CD8-positive, alpha-beta memory T cell (primary cell): ENCODE results near the gene SLC25A51. TPM values are rescaled to one million over a fixed set of nuclear protein-coding genes. Genes with fewer than 3 reads are reported as not detected.

ENCODE experiments used
- CTCF ChIA-PET: fragments of 350-600 bp; sonication (Branson Sonifier 250); formaldehyde crosslinking; loops from one replicate; lab custom pipeline; 2021; ENCODE audit warnings: antibody characterized with exemption; lab: Charles Lee
- POLR2A ChIA-PET: fragments of 350-600 bp; sonication (Branson Sonifier 250); formaldehyde crosslinking; loops from one replicate; lab custom pipeline; 2021; ENCODE audit warnings: antibody characterized with exemption; lab: Charles Lee
- DNase-seq, 5 donors: peaks; one replicate each; pipeline versions ENCODE4 v3.0.0 to v3.0.0-alpha.2; 2020 to 2022; ENCODE audit warnings: mixed read lengths in 1 of 5
- H3K27ac ChIP-seq: one replicate; pipeline ENCODE4 v1.7.0; 2013; ENCODE audit warnings: low read depth, mild to moderate bottlenecking, low read length, moderate library complexity
- H3K27me3 ChIP-seq: 2 replicates; pipeline ENCODE4 v1.7.0; 2013; ENCODE audit warnings: low read length, mild to moderate bottlenecking; ENCODE audit not compliant: insufficient read depth, poor library complexity, severe bottlenecking
- H3K36me3 ChIP-seq: 2 replicates; pipeline ENCODE4 v1.7.0; 2013; ENCODE audit warnings: mild to moderate bottlenecking, low read length, moderate library complexity; ENCODE audit not compliant: insufficient read depth
- H3K4me1 ChIP-seq: 2 replicates; pipeline ENCODE4 v1.7.0; 2013; ENCODE audit warnings: mild to moderate bottlenecking, low read length, moderate library complexity; ENCODE audit not compliant: insufficient read depth
- H3K4me3 ChIP-seq: 2 replicates; pipeline ENCODE4 v1.7.0; 2013; ENCODE audit warnings: mild to moderate bottlenecking, low read length
- H3K9me3 ChIP-seq: 2 replicates; pipeline ENCODE4 v1.7.0; 2013; ENCODE audit warnings: mild to moderate bottlenecking, low read length
- H3K27ac Mint-ChIP-seq, 8 donors: one replicate each; pipeline ENCODE4 v1.8.0; 2020 to 2021; ENCODE audit warnings: mixed read lengths in 8 of 8, mild to moderate bottlenecking in 6 of 8, inconsistent platforms in 3 of 8, moderate library complexity in 3 of 8
- H3K27me3 Mint-ChIP-seq, 2 donors: one replicate each; pipeline ENCODE4 v1.8.0; 2020 to 2021; ENCODE audit warnings: mixed read lengths in 2 of 2, mild to moderate bottlenecking in 1 of 2, moderate library complexity in 1 of 2
- H3K36me3 Mint-ChIP-seq, 3 donors: one replicate each; pipeline ENCODE4 v1.8.0; 2020 to 2021; ENCODE audit warnings: mixed read lengths in 3 of 3, inconsistent platforms in 1 of 3, mild to moderate bottlenecking in 1 of 3
- H3K4me1 Mint-ChIP-seq, 3 donors: one replicate each; pipeline ENCODE4 v1.8.0; 2020 to 2021; ENCODE audit warnings: mixed read lengths in 3 of 3, inconsistent platforms in 1 of 3, mild to moderate bottlenecking in 1 of 3
- H3K4me3 Mint-ChIP-seq, 7 donors: one replicate each; pipeline ENCODE4 v1.8.0; 2020 to 2021; ENCODE audit warnings: mixed read lengths in 7 of 7, mild to moderate bottlenecking in 6 of 7, moderate library complexity in 4 of 7, inconsistent platforms in 2 of 7
- H3K9me3 Mint-ChIP-seq, 5 donors: one replicate each; pipeline ENCODE4 v1.8.0; 2020 to 2022; ENCODE audit warnings: mixed read lengths in 5 of 5, mild to moderate bottlenecking in 3 of 5, moderate library complexity in 2 of 5, inconsistent platforms in 1 of 5
- polyA plus RNA-seq: library from polyadenylated mRNA; unstranded; fragments of 300-500 nt; fragmentation: Illumina TruSeq; gene quantifications from one replicate; pipeline ENCODE4 v1.2.3, GENCODE V29; 2021
- total RNA-seq, 2 experiments: library from RNA; stranded (reverse); gene quantifications; one replicate each; pipeline ENCODE4 v1.2.3, GENCODE V29; 2021

Gene SLC25A51
- total and polyA plus RNA-seq, 3 experiments from 2014 or later, result 12.9 to 39.8 (median 38.5) TPM

GRCh38 chr9:37856551-37856950 is 47.4 kb downstream of the SLC25A51 start:
- Mint-ChIP-seq H3K36me3 (peaks cover 0 to 52% (median 13%) of the 10 kb centered on the region in 3 donors), H3K27ac (no peak overlapping the region), H3K4me3 (no peak overlapping the region), H3K27me3 (no peaks in the 10 kb centered on the region), H3K9me3 (no peaks in the 10 kb centered on the region), H3K4me1 (no peaks in the 10 kb centered on the region)
- Histone ChIP-seq H3K27ac (no peak overlapping the region), H3K27me3 (no peaks in the 10 kb centered on the region), H3K9me3 (no peaks in the 10 kb centered on the region), H3K36me3 (peaks cover 7% of the 10 kb centered on the region), H3K4me1 (no peaks in the 10 kb centered on the region), H3K4me3 (no peak overlapping the region)
- CTCF ChIA-PET, result no interaction called here
- POLR2A ChIA-PET, result no interaction called here
- no peak for DNase-seq

GRCh38 chr9:37852222-37852621 is 51.7 kb downstream of the SLC25A51 start:
- H3K4me1 Mint-ChIP-seq, result no peaks in the 10 kb centered on the region
- Histone ChIP-seq H3K36me3 (no peaks in the 10 kb centered on the region), H3K27ac (no peak overlapping the region), H3K27me3 (no peaks in the 10 kb centered on the region), H3K4me3 (no peak overlapping the region), H3K4me1 (no peaks in the 10 kb centered on the region), H3K9me3 (no peaks in the 10 kb centered on the region)
- DNase-seq, result no peak
- H3K36me3 Mint-ChIP-seq, result peaks cover 0 to 33% (median 9%) of the 10 kb centered on the region in 3 donors
- no peaks in the 10 kb centered on the region for H3K27me3 Mint-ChIP-seq
- H3K9me3 Mint-ChIP-seq, result no peaks in the 10 kb centered on the region
- CTCF ChIA-PET, result no interaction called here
- POLR2A ChIA-PET, result no interaction called here
- H3K27ac Mint-ChIP-seq, result no peak overlapping the region
- H3K4me3 Mint-ChIP-seq, result no peak overlapping the region

- Mint-ChIP-seq H3K4me3 (no peak overlapping the region), H3K4me1 (peaks cover 3 to 15% (median 5%) of the 10 kb centered on the region in 3 donors), H3K36me3 (peaks cover 0 to 42% (median 3%) of the 10 kb centered on the region in 3 donors), H3K27me3 (no peaks in the 10 kb centered on the region), H3K27ac (no peak overlapping the region), H3K9me3 (no peaks in the 10 kb centered on the region)
- peak overlapping the region; percentile 48 for H3K27ac ChIP-seq
- no peaks in the 10 kb centered on the region for H3K27me3 ChIP-seq
- CTCF ChIA-PET, result no interaction called here
- no peaks in the 10 kb centered on the region for H3K9me3 ChIP-seq
- no peaks in the 10 kb centered on the region for H3K4me1 ChIP-seq
- H3K36me3 ChIP-seq, result no peaks in the 10 kb centered on the region
- no peak overlapping the region for H3K4me3 ChIP-seq
- POLR2A ChIA-PET, result no interaction called here
- no peak for DNase-seq
Observed at GRCh38 chr9:37840560-37841194, 63.2 kb downstream of the SLC25A51 start.

DNA sequence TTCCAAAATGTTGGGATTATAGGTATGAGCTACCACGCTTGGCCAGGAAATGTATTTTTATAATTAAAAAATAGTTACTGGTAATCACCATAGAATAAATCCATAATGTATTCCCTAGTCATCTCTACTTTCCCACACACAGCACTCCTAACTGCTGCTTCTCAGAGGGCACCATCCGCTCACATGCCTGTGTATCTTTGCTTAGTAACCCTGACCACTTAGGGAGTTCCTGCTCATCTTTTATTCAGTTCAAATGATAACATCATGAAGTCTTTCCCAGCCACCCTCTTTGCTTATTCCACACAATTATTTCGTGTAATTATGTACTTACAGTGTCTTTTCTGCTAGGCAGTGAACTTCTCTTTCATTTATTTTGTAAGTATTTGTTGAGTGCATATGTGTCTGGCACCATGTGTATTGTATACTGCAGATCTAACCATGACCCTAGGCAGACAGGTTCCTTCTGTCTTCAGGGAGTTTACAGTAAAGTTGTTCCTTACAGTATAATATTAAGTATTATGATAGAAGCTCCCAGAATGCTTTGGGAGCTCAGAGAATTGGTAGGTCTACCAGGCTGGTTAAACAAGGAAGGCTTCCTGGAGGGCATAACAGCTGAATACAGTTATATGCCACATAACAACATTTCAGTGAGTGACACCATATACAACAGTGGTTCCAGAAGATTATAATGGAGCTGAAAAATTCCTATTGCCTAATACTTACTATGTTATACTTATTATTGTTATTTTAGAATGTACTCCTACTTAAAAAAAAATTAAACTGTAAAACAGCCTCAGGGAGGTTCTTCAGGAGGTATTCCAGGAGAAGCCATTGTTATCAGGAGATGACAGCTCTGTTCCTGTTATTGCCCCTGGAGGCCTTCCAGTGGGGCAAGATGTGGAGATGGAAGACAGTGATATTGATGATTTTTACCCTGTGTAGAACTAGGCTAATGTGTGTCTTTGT is 64.1 kb downstream of the SLC25A51 start:
- no peaks in the 10 kb centered on the region for H3K27me3 ChIP-seq
- H3K27me3 Mint-ChIP-seq, result no peaks in the 10 kb centered on the region
- ChIA-PET POLR2A (no interaction called here), CTCF (interaction anchor here (1.3 kb wide), 1 partner anchor 32 kb away, joined by 3 read pairs; no protein-coding TSS in a partner anchor)
- no peak overlapping the region for H3K4me3 ChIP-seq
- peaks cover 3 to 15% (median 5%) of the 10 kb centered on the region in 3 donors for H3K4me1 Mint-ChIP-seq
- peak overlapping the region in 1 of 8 donors; percentile 44 for H3K27ac Mint-ChIP-seq
- no peaks in the 10 kb centered on the region for H3K4me1 ChIP-seq
- H3K9me3 Mint-ChIP-seq, result no peaks in the 10 kb centered on the region
- H3K36me3 Mint-ChIP-seq, result peaks cover 0 to 42% (median 3%) of the 10 kb centered on the region in 3 donors
- H3K27ac ChIP-seq, result no peak overlapping the region
- no peak overlapping the region for H3K4me3 Mint-ChIP-seq
- DNase-seq, result no peak
- no peaks in the 10 kb centered on the region for H3K9me3 ChIP-seq
- H3K36me3 ChIP-seq, result no peaks in the 10 kb centered on the region

Other genes starting within 250 kb of the SLC25A51 start
- 10 to 100 TPM; 10.0 to 12.0 TPM for gene TRMT10B, start 150.3 kb downstream of the SLC25A51 start, total RNA-seq
- 16.2 TPM for gene TRMT10B, start 150.3 kb downstream of the SLC25A51 start, polyA plus RNA-seq
- 100 to 1,000 TPM; 107 to 112 TPM for gene EXOSC3, start 119.1 kb downstream of the SLC25A51 start, total RNA-seq
- gene EXOSC3, start 119.1 kb downstream of the SLC25A51 start, polyA plus RNA-seq, result 23.8 TPM
- 10 to 100 TPM; 14.9 to 15.1 TPM for gene DCAF10, start 103.3 kb downstream of the SLC25A51 start, total RNA-seq
- gene DCAF10, start 103.3 kb downstream of the SLC25A51 start, polyA plus RNA-seq, result 27.2 TPM
- gene SHB, start 165.1 kb upstream of the SLC25A51 start, total RNA-seq, result 1 to 10 TPM; 1.8 TPM
- 0.64 TPM for gene SHB, start 165.1 kb upstream of the SLC25A51 start, polyA plus RNA-seq